ENCODE measurements around the gene TRPM6. TPM values are rescaled to one million over a fixed set of nuclear protein-coding genes. Genes with fewer than 3 reads are reported as not detected.
A peak's percentile ranks its signal among the peaks of the same experiment; 100 is the strongest.

The TRPM6 gene, protein sequence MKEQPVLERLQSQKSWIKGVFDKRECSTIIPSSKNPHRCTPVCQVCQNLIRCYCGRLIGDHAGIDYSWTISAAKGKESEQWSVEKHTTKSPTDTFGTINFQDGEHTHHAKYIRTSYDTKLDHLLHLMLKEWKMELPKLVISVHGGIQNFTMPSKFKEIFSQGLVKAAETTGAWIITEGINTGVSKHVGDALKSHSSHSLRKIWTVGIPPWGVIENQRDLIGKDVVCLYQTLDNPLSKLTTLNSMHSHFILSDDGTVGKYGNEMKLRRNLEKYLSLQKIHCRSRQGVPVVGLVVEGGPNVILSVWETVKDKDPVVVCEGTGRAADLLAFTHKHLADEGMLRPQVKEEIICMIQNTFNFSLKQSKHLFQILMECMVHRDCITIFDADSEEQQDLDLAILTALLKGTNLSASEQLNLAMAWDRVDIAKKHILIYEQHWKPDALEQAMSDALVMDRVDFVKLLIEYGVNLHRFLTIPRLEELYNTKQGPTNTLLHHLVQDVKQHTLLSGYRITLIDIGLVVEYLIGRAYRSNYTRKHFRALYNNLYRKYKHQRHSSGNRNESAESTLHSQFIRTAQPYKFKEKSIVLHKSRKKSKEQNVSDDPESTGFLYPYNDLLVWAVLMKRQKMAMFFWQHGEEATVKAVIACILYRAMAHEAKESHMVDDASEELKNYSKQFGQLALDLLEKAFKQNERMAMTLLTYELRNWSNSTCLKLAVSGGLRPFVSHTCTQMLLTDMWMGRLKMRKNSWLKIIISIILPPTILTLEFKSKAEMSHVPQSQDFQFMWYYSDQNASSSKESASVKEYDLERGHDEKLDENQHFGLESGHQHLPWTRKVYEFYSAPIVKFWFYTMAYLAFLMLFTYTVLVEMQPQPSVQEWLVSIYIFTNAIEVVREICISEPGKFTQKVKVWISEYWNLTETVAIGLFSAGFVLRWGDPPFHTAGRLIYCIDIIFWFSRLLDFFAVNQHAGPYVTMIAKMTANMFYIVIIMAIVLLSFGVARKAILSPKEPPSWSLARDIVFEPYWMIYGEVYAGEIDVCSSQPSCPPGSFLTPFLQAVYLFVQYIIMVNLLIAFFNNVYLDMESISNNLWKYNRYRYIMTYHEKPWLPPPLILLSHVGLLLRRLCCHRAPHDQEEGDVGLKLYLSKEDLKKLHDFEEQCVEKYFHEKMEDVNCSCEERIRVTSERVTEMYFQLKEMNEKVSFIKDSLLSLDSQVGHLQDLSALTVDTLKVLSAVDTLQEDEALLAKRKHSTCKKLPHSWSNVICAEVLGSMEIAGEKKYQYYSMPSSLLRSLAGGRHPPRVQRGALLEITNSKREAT (N-terminal part only)
- polyA plus RNA-seq (2011; rRNA removed) (0.01 TPM in 2 replicates), polyA minus RNA-seq (2011; rRNA and poly(A)+ RNA removed) (0.04 TPM in 1 of 2 replicates, not detected in the other)

- TF ChIP-seq, protein P1, sequence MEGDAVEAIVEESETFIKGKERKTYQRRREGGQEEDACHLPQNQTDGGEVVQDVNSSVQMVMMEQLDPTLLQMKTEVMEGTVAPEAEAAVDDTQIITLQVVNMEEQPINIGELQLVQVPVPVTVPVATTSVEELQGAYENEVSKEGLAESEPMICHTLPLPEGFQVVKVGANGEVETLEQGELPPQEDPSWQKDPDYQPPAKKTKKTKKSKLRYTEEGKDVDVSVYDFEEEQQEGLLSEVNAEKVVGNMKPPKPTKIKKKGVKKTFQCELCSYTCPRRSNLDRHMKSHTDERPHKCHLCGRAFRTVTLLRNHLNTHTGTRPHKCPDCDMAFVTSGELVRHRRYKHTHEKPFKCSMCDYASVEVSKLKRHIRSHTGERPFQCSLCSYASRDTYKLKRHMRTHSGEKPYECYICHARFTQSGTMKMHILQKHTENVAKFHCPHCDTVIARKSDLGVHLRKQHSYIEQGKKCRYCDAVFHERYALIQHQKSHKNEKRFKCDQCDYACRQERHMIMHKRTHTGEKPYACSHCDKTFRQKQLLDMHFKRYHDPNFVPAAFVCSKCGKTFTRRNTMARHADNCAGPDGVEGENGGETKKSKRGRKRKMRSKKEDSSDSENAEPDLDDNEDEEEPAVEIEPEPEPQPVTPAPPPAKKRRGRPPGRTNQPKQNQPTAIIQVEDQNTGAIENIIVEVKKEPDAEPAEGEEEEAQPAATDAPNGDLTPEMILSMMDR (IDR thresholded peaks at IDR 0.05; ENCODE audit: low read depth, low read length), result no peak
- Histone ChIP-seq H3K27me3 (ENCODE audit: control insufficient read depth, insufficient read depth, low read length) (peaks cover 4% of the 10 kb centered on the region), H3K4me3 (ENCODE audit: low read depth, low read length) (peak within 1 kb of the TSS; percentile 69), H3K9me3 (ENCODE audit: control insufficient read depth, insufficient read depth, low read length) (peaks cover 4% of the 10 kb centered on the region; the same call in 1 of the 2 replicates), H3K27ac (ENCODE audit: low read depth, low read length) (no peak within 1 kb of the TSS)
- CTCF ChIA-PET, result interaction anchor here (0.7 to 1.6 kb wide), 5 partner anchors 65 to 440 kb away, joined by 3 to 5 read pairs (median 4); partner anchors contain the start of gene C9orf40
- peak; percentile 13 for DNase-seq (ENCODE audit: low read depth, low spot score)
- POLR2A ChIA-PET, result no interaction called here
Measured at GRCh38 chr9:74887041-74887980, at the start of gene TRPM6. TRPM6 (minus strand) TSS chr9:74887921; CDS start chr9:74887856, 65 bp downstream.

- DNase-seq (ENCODE audit: low read depth, low spot score), result no peak
- no peaks in the 10 kb centered on the region for H3K27me3 ChIP-seq (ENCODE audit: control insufficient read depth, insufficient read depth, low read length)
- H3K27ac ChIP-seq (ENCODE audit: low read depth, low read length), result no peak overlapping the region
- H3K4me3 ChIP-seq (ENCODE audit: low read depth, low read length), result no peak overlapping the region
- TF ChIP-seq, protein P1 (IDR thresholded peaks at IDR 0.05; ENCODE audit: low read depth, low read length), result no peak
- H3K9me3 ChIP-seq (ENCODE audit: control insufficient read depth, insufficient read depth, low read length), result no peaks in the 10 kb centered on the region
- CTCF ChIA-PET, result interaction anchor here (1.0 kb wide), 1 partner anchor 17 kb away, joined by 3 read pairs; the partner anchor contains the start of gene C9orf40
- POLR2A ChIA-PET, result no interaction called here
Measured at GRCh38 chr9:74935008-74935407, 47.3 kb upstream of the TRPM6 start.

GRCh38 chr9:74921737-74922136 is 34.0 kb upstream of the TRPM6 start:
- H3K27ac ChIP-seq (ENCODE audit: low read depth, low read length), result no peak overlapping the region
- DNase-seq (ENCODE audit: low read depth, low spot score), result no peak
- POLR2A ChIA-PET, result no interaction called here
- H3K9me3 ChIP-seq (ENCODE audit: control insufficient read depth, insufficient read depth, low read length), result no peaks in the 10 kb centered on the region
- no peak overlapping the region for H3K4me3 ChIP-seq (ENCODE audit: low read depth, low read length)
- H3K27me3 ChIP-seq (ENCODE audit: control insufficient read depth, insufficient read depth, low read length), result no peaks in the 10 kb centered on the region
- TF ChIP-seq, protein P1 (IDR thresholded peaks at IDR 0.05; ENCODE audit: low read depth, low read length), result no peak
- CTCF ChIA-PET, result no interaction called here

- ChIA-PET CTCF (interaction anchor here (0.9 kb wide), 1 partner anchor 31 kb away, joined by 3 read pairs; the partner anchor contains the start of gene C9orf40), POLR2A (no interaction called here)
- DNase-seq (ENCODE audit: low read depth, low spot score), result no peak
- no peak overlapping the region for H3K27ac ChIP-seq (ENCODE audit: low read depth, low read length)
- H3K27me3 ChIP-seq (ENCODE audit: control insufficient read depth, insufficient read depth, low read length), result no peaks in the 10 kb centered on the region
- H3K4me3 ChIP-seq (ENCODE audit: low read depth, low read length), result no peak overlapping the region
- H3K9me3 ChIP-seq (ENCODE audit: control insufficient read depth, insufficient read depth, low read length), result no peaks in the 10 kb centered on the region
- TF ChIP-seq, protein P1 (IDR thresholded peaks at IDR 0.05; ENCODE audit: low read depth, low read length), result no peak
Measured at GRCh38 chr9:74920944-74921626, 33.4 kb upstream of the TRPM6 start.
